Measurements from ENCODE around the gene ARHGAP26.

Gene ARHGAP26

DNA sequence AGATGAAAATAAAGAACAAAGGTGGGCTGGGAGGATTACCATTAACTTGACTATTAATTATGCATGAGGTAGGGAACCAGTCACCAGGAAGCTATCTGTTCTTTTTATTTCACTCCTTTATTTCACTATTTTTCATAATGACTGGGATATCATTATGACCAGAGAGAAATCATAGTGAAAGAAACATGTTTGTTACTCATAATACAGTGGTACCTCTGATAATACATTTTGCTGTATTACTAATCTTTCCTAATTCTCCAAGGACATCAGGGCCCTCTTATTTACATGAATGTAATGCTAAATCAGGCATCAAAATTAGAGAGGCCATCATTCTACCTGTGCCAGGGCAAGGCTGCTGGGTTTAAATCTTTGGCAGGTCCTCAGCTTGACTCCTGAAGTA is 379.6 kb downstream of the ARHGAP26 start:
- DNase-seq (ENCODE audit: extremely low read depth in 1 of 2, low read depth in 1 of 2), result no peak

DNA sequence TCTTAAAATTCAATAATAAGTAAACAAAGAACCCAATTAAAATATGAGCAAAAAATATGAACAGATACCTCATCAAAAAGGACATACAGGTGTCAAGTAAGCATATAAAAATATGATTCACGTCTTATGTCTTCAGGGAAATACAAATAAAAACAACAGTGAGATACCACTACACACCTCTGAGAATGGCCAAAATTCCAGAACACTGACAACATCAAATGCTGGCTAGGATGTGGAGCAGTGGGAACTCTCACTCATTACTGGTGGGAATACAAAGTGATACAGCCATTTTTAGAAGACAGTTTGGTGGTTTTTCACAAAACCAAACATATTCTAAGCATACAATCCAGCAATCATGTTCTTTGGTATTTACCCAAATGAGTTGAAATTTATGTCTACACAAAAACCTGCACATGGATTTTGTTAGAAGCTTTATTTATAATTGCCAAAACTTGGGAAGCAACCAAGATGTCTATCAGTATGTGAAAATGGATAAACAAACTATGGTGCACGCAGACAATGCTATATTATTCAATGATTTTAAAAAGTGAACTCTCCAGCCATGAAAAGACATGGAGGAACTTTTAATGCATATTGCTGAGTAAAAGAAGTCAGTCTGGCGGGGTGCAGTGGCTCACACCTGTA is 381.0 kb downstream of the ARHGAP26 start:
- no peak for DNase-seq (ENCODE audit: extremely low read depth in 1 of 2, low read depth in 1 of 2)

DNA sequence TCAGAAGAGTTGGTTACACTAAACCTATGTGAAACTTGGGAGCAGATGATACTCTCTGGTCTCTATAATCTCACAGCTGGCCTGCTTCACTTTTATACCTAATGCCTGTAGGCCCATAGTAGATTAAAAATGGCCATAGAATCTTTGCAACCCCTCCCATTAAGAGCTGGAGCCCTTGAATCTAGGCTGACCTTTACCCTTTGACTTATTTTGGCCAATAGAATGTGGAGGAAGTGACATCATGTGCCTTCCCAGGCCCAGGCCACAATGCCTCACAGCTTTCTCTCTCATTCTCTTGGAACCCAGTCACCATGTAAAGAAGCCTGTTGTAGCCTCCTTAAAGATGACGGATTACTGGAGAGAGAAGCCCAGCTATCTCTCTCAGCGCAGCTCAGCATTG is 382.3 kb downstream of the ARHGAP26 start:
- no peak for DNase-seq (ENCODE audit: extremely low read depth in 1 of 2, low read depth in 1 of 2)

DNA sequence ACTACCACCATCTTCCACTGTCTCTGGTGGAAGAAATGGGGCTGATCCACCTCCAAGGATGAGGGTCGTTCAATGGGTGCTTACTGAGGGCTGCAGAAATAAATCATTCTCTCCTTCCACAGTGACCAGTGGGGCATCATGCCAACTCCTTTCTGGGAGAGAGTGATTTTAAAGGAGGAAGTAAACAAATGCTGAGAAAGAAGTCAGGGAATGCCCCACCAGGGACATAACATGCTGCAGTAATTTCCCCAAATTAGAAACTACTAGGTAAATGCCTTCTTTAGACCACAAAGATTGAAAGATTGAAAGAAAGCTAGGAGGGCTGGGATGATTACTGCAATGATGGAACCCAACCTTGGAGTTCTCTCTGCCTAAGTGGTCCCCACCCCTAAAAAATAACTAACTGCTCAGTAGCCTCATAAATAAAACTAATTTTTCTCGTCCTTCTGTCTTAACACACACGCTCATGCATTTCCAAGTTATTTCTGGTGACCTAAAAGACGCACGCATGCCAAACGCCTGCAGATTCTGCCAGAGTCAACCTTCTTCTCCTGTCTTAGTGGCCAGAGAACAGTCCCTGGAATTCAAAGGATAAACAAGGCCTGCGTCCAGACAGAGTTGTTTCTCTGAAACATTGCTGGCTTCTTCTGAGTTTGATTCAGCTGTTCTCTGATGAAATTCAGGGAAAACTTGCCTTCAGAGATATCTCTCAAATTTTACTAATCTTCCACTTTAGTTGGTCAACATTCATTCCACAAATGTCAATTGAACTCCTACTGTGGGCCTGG is 383.3 kb downstream of the ARHGAP26 start:
- DNase-seq (ENCODE audit: extremely low read depth in 1 of 2, low read depth in 1 of 2), result no peak

DNA sequence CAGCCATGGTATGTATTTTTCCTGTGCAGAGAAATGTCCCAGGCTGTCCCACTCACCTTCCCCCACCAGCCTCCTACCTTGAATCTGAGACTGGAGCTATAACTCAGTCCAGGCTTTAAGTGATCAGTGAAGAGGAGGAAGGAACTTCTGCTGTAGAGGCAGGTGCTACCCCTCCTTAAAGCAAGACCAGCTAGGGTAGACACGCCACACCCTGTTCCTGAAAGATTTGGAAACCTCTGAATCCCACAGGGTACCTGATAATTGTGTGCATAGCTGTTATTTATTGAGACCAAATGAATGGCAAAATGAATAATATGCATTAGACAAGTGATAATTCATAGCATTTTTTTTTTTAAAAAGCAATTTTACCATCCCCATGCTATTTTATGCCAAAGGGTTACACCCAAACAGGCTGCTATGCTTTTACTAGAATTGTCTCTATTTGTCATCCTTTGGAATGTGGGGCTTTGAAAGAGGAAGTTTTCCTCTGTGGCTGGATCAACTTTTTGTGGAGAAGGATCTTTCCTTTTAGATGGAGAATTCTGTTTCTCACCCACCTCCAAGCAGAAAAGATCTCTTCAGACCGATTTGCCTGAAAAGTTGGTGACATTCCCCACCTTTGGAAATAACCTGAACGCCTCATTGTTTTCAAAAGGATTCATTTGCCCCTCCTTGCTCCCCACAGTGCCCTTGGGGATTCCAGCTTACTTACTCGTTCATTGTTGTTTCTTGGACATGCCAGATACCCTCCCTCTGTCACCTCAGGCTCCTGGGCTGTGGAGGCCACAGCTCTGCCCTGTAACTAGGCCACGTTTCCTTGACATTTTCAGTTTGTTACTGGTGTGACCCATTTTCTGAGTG is 384.6 kb downstream of the ARHGAP26 start:
- DNase-seq (ENCODE audit: extremely low read depth in 1 of 2, low read depth in 1 of 2), result no peak

DNA sequence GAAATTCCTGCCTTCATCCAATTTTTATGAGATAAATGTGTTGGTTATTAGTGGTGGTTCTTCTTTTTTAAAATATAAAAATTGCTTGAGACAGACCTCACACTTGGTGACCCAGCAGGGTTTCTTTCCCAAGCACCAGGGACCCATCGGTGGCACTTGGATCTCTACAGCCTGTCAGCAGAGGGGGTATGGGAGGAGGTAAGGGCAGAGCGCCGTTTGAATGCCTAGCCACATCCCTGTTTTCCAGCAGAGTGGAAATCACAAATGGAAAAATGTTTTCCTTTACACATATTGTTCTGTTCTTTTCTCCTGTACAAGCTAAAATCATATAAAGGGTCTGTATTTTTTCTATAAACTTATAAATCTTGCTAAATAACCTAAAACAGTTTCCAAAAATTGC is 385.3 kb downstream of the ARHGAP26 start:
- no peak for DNase-seq (ENCODE audit: extremely low read depth in 1 of 2, low read depth in 1 of 2)

DNA sequence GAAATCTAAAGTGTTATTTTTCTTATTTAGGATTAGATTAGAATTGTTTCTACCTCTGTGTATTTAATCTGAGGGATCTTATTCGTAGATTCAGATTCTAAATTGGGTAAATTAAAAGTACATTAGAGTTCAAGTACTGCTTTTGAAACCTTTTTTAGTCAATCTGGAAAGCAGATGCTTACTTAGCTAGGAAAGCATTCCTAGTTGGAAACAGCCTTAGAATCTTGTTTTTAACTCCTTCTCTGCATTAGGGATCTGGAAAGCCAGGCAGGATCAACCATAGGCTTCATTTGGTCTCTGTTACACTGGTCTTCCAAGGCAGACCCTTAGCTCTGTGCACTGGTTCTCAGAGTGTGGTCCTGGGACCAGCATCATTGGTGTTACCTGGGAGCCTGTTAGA is 385.9 kb downstream of the ARHGAP26 start:
- no peak for DNase-seq (ENCODE audit: extremely low read depth in 1 of 2, low read depth in 1 of 2)

DNA sequence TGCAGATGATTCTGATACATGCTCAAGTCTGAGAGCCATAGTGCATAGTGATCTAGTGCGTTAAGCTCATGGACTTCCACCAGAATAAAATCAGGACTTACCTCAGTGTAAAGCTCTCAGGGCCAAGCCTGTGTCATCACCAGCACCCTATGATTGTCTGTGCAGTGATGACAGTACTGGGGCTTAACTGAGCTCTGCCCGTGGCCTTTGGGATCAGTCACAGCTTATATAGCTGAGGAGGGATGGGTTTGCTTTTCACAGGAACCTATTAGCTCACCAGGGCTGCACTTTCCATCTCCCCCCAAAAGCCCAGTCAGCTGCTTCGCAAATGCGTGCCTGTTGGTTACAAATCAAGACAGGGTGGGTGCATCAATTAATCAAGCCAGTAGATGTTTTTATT is 386.4 kb downstream of the ARHGAP26 start:
- no peak for DNase-seq (ENCODE audit: extremely low read depth in 1 of 2, low read depth in 1 of 2)

DNA sequence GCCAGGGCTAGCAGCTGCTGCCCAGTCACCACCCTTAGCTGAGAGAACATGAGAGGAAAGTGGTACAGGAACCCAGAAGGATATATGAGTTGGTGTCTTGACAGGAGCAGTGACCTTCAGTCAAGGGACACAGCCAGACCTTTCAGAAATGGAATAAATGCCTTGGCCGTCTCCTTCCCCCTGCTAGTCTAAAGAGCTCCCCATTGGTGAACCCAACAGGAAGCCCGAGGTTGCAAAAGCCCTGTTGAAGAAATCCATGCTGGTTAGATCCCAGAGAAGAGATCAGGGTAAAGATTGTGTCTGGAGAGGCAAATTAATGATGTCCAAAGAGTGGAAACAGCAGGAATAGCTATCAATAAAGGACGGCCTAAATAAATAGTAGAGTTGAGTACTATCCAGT is 388.9 kb downstream of the ARHGAP26 start:
- DNase-seq (ENCODE audit: extremely low read depth in 1 of 2, low read depth in 1 of 2), result no peak

DNA sequence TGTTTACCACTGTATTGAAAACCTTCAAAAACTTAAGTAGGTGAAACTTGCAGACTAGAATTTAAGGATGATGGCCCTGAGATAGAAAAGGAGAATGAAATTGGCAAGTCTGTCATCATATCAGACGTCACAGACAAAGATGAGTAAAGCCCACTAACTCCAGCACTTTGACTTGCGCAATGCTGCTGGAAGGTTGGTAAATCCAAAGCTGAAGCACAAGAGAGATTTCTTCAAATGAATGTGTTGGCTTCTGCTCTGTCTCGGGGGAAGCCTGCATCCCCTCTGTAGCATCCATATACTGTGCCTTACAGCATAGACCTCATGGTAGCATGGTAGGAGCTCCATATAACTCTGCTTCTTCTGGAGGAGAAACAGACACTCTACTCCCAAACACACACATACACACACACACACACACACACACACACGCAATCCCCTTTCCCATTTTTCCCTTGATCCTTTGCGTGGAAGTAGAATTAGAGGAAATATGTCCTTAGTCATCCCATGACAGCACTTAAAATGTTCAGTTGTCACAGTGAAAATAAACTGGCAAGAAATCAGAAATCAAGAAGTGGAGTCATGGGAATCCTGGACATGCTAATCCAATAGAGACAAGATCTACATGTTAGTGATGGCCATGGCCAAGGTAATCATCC is 391.8 kb downstream of the ARHGAP26 start:
- no peak for DNase-seq (ENCODE audit: extremely low read depth in 1 of 2, low read depth in 1 of 2)

DNA sequence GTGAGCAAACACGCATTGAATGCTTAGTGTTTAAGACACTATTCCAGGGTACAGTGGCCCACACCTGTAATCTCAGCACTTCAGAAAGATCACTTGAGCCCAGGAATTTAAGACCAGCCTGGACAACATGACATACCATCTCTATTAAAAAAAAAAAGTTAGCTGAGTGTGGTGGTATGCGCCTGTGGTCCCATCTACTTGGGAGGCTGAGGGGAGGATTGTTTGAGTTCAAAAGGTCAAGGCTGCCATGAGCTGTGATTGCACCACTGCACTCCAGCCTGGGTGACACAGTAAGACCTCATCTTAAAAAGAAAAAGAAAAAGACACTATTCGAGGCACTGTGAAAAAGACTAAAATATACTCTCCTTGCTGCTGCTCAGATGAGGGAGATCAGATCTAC is 392.6 kb downstream of the ARHGAP26 start:
- DNase-seq (ENCODE audit: extremely low read depth in 1 of 2, low read depth in 1 of 2), result no peak

DNA sequence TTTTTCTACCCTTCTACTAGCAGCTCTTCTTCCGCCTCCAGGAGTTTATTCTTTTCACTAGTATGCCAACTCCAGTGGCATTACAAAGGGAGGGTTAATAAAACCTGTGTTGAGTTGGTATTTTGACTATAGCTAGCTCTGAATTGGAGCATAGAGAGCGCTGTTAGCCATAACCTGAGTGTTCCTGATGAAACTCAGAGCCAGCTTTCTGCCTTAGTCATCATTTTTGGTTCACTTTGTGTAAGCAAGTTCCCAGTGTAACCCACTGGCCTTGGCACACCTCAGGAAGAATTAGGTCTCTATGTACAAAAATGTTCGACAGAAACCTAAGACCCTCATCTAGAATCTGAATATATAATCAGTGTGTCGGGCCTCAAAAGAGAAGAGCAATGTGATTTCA is 394.4 kb downstream of the ARHGAP26 start:
- no peak for DNase-seq (ENCODE audit: extremely low read depth in 1 of 2, low read depth in 1 of 2)

DNA sequence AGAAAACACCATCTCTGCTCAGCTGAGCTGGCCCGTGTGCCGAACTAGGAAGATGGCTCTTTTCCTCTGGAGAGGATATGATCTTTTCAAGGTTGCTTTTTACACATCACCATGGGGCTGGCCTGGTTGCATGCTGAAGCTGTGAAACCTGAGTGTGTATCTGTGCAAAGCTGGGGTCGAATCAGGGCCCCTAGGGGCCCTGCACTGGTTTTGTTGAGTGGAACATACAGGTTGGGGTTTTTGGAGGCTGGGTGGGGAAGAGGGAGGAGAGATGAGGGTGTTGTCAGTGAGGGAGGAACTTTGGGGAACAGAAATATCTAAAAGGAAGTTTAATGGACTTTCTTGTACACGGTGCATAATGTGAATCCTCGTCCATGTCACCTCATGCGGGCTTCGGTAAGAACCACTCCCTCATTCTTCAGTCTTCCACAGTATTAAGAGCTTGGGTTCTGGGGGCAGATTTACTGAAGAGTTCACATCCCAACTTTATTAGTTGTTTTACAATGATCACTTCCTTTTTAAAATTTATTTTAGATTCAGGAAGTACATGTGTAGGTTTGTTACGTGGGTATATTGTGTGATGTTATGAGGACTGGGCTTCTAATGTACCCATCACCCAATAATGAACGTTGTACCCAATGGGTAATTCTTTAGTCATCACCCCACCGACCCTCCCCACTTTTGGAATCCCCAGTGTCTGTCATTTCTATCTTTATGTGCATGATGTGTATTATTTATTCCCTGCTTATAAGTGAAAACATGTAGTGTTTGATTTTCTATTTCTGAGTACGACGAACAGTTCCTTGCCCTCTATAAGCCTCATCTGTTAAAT is 395.1 kb downstream of the ARHGAP26 start:
- DNase-seq (ENCODE audit: extremely low read depth in 1 of 2, low read depth in 1 of 2), result no peak

DNA sequence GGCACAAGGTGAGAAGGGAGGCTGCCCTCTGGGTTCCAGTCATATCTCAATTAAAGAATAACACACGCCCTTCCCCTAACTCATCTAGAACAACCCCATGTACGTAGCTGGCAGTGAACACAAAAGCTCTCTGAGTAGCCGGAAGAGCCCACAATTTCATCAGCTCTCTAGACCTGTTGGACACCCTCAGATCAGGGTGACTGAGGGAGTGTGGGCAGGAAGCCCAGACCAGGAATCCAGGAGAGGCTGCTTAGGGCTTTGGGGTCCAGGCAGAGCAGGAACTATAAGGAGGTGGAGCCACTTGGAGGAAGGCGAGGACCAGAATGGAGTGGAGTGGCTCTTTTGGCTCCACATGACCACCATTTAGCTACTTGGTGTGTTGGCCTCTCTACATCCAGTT is 395.9 kb downstream of the ARHGAP26 start:
- no peak for DNase-seq (ENCODE audit: extremely low read depth in 1 of 2, low read depth in 1 of 2)

DNA sequence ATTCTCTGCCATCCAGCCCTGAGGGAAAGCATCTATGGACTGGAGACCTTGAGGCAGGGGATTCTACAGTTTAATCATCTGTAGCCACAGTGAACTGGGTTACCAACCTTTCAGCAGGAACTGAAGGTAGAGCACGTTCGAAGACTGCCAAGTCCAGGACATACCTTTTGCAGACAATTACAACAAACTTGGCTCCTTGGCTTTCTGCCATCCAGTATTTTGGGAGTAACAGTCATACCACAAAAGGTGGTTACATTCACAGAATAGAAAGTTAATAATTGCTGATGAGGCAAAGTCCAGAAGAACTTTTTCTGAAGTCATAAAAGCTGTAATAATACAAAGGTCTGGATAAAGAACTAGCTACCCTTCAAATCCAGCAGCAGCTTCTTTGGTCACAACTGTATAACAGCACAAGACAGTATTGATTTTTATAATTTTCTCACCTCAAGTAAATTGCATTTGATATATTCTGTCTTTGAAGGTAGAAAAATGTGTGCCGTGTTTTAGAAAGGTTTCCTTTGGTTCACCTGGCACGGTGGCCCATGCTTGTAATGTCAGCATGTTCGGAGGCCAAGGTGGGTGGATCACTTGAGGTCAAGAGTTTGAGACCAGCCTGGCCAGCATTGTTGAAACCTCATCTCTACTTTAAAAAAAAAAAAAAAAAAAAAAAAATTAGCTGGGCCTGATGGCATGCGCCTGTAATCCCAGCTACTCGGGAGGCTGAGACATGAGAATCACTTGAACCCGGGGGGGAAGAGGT is 396.7 kb downstream of the ARHGAP26 start:
- no peak for DNase-seq (ENCODE audit: extremely low read depth in 1 of 2, low read depth in 1 of 2)

DNA sequence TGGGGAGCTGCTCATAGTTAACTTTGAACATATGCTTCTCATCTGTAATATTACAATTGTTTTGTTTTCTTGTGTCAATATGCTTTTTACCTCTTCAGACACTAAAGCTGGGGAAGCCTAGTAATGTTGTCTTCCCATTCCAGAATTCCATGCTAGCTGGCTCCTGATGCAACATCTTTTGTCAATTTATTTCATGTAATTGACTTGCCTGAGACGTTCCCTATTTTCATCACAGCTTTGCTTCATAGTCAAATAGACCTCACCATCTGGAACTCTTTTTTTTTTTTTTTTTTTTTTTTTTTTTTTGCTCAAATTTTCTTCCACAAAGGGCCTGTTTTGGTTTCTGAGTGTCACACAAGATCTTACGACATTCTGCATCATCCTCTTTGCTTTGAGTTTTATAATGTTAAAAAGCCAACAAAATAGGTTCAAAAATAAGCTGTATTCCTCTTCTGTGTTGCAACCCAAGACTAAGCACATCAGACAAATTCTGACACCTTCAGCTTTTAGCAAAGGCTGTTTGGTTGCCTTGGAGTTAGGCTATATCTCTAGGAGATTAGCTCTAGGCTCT is 398.1 kb downstream of the ARHGAP26 start:
- DNase-seq (ENCODE audit: extremely low read depth in 1 of 2, low read depth in 1 of 2), result no peak

DNA sequence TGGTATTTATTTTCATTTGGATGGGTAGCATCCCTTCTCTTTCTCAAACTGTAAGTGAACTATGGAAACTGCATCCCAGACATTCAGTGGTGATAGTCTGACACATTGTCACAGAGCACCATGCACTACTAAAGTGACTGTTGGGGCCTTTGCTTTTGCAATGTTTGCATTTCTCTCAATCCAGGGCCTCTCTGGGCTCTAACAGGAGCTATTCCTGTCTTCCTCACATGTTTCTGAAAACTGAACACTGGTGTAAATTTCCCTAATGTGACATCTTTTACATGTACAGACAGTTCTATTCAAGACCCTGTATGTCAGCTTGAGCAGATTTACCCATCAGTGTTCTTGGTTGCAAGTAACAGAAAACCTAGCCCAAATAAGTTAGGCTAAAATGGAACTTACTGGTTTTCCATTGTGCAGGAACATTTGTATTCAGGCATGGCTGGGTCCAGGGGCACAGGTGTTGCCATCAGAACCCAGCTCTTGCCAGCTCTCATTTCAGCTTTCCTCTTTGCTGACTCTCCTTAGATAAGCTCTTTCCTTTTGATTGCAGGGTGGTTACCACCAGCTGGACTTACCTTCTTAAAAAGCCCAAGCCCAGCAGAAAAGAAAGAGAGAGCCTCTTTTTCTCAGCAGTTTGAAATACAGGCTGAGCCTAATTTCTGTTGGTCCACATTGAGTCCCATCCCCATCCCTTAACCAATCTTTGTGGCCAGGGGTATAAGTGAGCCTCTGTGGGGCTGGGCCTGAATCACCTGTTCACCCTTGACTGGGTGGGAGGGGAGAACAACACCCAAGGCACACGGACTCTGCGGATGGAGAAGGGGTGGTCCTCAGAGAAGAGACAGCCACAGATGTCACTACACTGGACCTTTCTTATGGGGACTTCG is 399.0 kb downstream of the ARHGAP26 start:
- DNase-seq (ENCODE audit: extremely low read depth in 1 of 2, low read depth in 1 of 2), result no peak

DNA sequence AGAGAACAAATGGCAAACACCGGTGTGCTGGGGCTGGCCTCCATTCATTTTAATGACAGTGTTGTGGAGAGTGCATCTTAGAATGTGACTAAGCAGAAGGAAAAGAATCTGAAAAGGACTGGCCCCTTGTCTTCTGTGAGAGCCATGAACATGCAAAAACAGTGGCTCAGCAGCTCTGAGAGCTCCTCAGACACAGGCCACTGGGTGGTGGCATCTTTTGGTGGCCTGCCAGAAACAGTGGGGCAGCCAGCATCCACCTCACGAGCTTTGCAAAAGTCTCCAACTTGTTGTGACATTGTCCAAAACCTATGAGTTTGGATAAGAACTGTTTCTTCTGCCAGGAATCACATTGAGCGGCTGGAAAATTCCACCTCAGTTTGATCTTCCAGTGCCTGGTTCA is 399.9 kb downstream of the ARHGAP26 start:
- no peak for DNase-seq (ENCODE audit: extremely low read depth in 1 of 2, low read depth in 1 of 2)
